Activated CD8-positive, alpha-beta memory T cell treated with anti-CD3 and anti-CD28 coated beads for 48 hours (primary cell): ENCODE data around the gene CTSH.
"Not testable (repeated sequence)": the region's sequence is repeated elsewhere in the genome, so short reads cannot be mapped to it uniquely, and the experiment has no call there.

Experiments
- DNase-seq, 3 experiments: peaks; one replicate each; pipeline ENCODE4 v3.0.0-alpha.2; 2020; ENCODE audit warnings: low read depth in 2 of 3, low spot score in 2 of 3

CTSH gene

GRCh38 chr15:78942741-78943140, 2.1 kb downstream of the CTSH start:
- no peak for DNase-seq

GRCh38 chr15:78938658-78939488, 6.0 kb downstream of the CTSH start:
- DNase-seq: no peak

GRCh38 chr15:78937132-78937739, 7.6 kb downstream of the CTSH start:
- no peak for DNase-seq

GRCh38 chr15:78934655-78935023, 10.2 kb downstream of the CTSH start:
- DNase-seq: no peak

- DNase-seq: no peak
Observed at GRCh38 chr15:78933823-78934654, 10.8 kb downstream of the CTSH start.

- DNase-seq: no peak
Observed at GRCh38 chr15:78933187-78933822, 11.5 kb downstream of the CTSH start.

- DNase-seq: no peak
Observed at GRCh38 chr15:78932258-78932808, 12.5 kb downstream of the CTSH start.

GRCh38 chr15:78931439-78932257, 13.2 kb downstream of the CTSH start:
- no peak for DNase-seq

GRCh38 chr15:78930577-78931388, 14.1 kb downstream of the CTSH start:
- DNase-seq: no peak

GRCh38 chr15:78929536-78930264, 15.1 kb downstream of the CTSH start:
- no peak for DNase-seq

- DNase-seq: no peak
Observed at GRCh38 chr15:78928616-78929093, 16.2 kb downstream of the CTSH start.

GRCh38 chr15:78928176-78928575, 16.7 kb downstream of the CTSH start:
- not testable (repeated sequence) for DNase-seq

- DNase-seq: no peak
Observed at GRCh38 chr15:78927077-78927790, 17.6 kb downstream of the CTSH start.

- no peak for DNase-seq
Observed at GRCh38 chr15:78925956-78926743, 18.7 kb downstream of the CTSH start.

- no peak for DNase-seq
Observed at GRCh38 chr15:78925076-78925624, 19.7 kb downstream of the CTSH start.

GRCh38 chr15:78923480-78924360, 21.1 kb downstream of the CTSH start:
- no peak for DNase-seq
